Embryonic facial prominence (tissue), 1 donor: Measurements from ENCODE around the gene MANSC4.

Experiments used
- DNase-seq: peaks from one replicate; pipeline ENCODE4 v3.0.0-alpha.2; 2016; ENCODE audit errors: extremely low spot score

The MANSC4 gene

GRCh38 chr12:27800819-27801218 lies 20.8 kb upstream of the MANSC4 start:
- DNase-seq, result no peak

- DNase-seq, result no peak
These were observed 17.4 kb upstream of the MANSC4 start for GRCh38 chr12:27797301-27798025.

GRCh38 chr12:27796128-27796527 lies 16.1 kb upstream of the MANSC4 start:
- no peak for DNase-seq

GRCh38 chr12:27794818-27795584 lies 15.0 kb upstream of the MANSC4 start:
- DNase-seq, result no peak

- DNase-seq, result no peak
These were observed 10.1 kb upstream of the MANSC4 start for GRCh38 chr12:27790179-27790578.

- no peak for DNase-seq
These were observed 7.5 kb upstream of the MANSC4 start for GRCh38 chr12:27787559-27787958.

- no peak for DNase-seq
These were observed 6.0 kb upstream of the MANSC4 start for GRCh38 chr12:27785882-27786570.

GRCh38 chr12:27782481-27782880 lies 2.4 kb upstream of the MANSC4 start:
- DNase-seq, result no peak

- DNase-seq, result no peak
These were observed 1.6 kb upstream of the MANSC4 start for GRCh38 chr12:27781680-27782079.

- DNase-seq, result no peak
These were observed 774 bp upstream of the MANSC4 start for GRCh38 chr12:27780612-27781408.

- DNase-seq, result no peak
These were observed 568 bp downstream of the MANSC4 start for GRCh38 chr12:27779416-27779919.

- DNase-seq, result no peak
These were observed 1.8 kb downstream of the MANSC4 start for GRCh38 chr12:27778206-27778605.

- DNase-seq, result no peak
These were observed 2.9 kb downstream of the MANSC4 start for GRCh38 chr12:27777141-27777540.

- DNase-seq, result no peak
These were observed 7.5 kb downstream of the MANSC4 start for GRCh38 chr12:27772328-27773049.

GRCh38 chr12:27771481-27772327 lies 8.3 kb downstream of the MANSC4 start:
- DNase-seq, result no peak

GRCh38 chr12:27769142-27769673 lies 10.8 kb downstream of the MANSC4 start:
- DNase-seq, result no peak

- DNase-seq, result no peak
These were observed 13.4 kb downstream of the MANSC4 start for GRCh38 chr12:27766587-27766986.

GRCh38 chr12:27762757-27763156 lies 17.3 kb downstream of the MANSC4 start:
- DNase-seq, result no peak

GRCh38 chr12:27756670-27757195 lies 23.3 kb downstream of the MANSC4 start:
- DNase-seq, result no peak
